ENCODE measurements around the gene ISOC1.
A peak's percentile ranks its signal among the peaks of the same experiment; 100 is the strongest.

The ISOC1 gene

GRCh38 chr5:129135633-129136032, 41.1 kb downstream of the ISOC1 start:
- DNase-seq (ENCODE audit: low spot score) (no peak), ATAC-seq (ENCODE audit: low read depth) (peak; percentile 48; the same call in 2 of the 3 replicates)
- Histone ChIP-seq H3K36me3 (ENCODE audit: low read depth) (no peaks in the 10 kb centered on the region), H3K4me3 (ENCODE audit: severe bottlenecking) (no peak overlapping the region), H3K4me1 (ENCODE audit: insufficient read depth, poor library complexity, severe bottlenecking) (no peaks in the 10 kb centered on the region), H3K27me3 (ENCODE audit: insufficient read depth, poor library complexity, severe bottlenecking) (no peaks in the 10 kb centered on the region), H3K27ac (ENCODE audit: poor library complexity, severe bottlenecking) (no peak overlapping the region), H3K9me3 (ENCODE audit: severe bottlenecking) (no peaks in the 10 kb centered on the region)
- peak; percentile 36 for TF ChIP-seq CTCF (IDR thresholded peaks at IDR 0.05; ENCODE audit: poor library complexity, severe bottlenecking)

GRCh38 chr5:129137637-129138036, 43.1 kb downstream of the ISOC1 start:
- TF ChIP-seq CTCF (IDR thresholded peaks at IDR 0.05; ENCODE audit: poor library complexity, severe bottlenecking): no peak
- ATAC-seq (ENCODE audit: low read depth): no peak
- no peak for DNase-seq (ENCODE audit: low spot score)
- Histone ChIP-seq H3K9me3 (ENCODE audit: severe bottlenecking) (no peaks in the 10 kb centered on the region), H3K4me1 (ENCODE audit: insufficient read depth, poor library complexity, severe bottlenecking) (no peaks in the 10 kb centered on the region), H3K4me3 (ENCODE audit: severe bottlenecking) (no peak overlapping the region), H3K36me3 (ENCODE audit: low read depth) (no peaks in the 10 kb centered on the region), H3K27ac (ENCODE audit: poor library complexity, severe bottlenecking) (no peak overlapping the region), H3K27me3 (ENCODE audit: insufficient read depth, poor library complexity, severe bottlenecking) (no peaks in the 10 kb centered on the region)

GRCh38 chr5:129141078-129141477, 46.5 kb downstream of the ISOC1 start:
- Histone ChIP-seq H3K27ac (ENCODE audit: poor library complexity, severe bottlenecking) (no peak overlapping the region), H3K27me3 (ENCODE audit: insufficient read depth, poor library complexity, severe bottlenecking) (no peaks in the 10 kb centered on the region), H3K36me3 (ENCODE audit: low read depth) (no peaks in the 10 kb centered on the region), H3K9me3 (ENCODE audit: severe bottlenecking) (no peaks in the 10 kb centered on the region), H3K4me1 (ENCODE audit: insufficient read depth, poor library complexity, severe bottlenecking) (no peaks in the 10 kb centered on the region), H3K4me3 (ENCODE audit: severe bottlenecking) (no peak overlapping the region)
- no peak for TF ChIP-seq CTCF (IDR thresholded peaks at IDR 0.05; ENCODE audit: poor library complexity, severe bottlenecking)
- no peak for DNase-seq (ENCODE audit: low spot score)
- no peak for ATAC-seq (ENCODE audit: low read depth)

- Histone ChIP-seq H3K4me1 (ENCODE audit: insufficient read depth, poor library complexity, severe bottlenecking) (no peaks in the 10 kb centered on the region), H3K36me3 (ENCODE audit: low read depth) (no peaks in the 10 kb centered on the region), H3K4me3 (ENCODE audit: severe bottlenecking) (no peak overlapping the region), H3K9me3 (ENCODE audit: severe bottlenecking) (no peaks in the 10 kb centered on the region), H3K27me3 (ENCODE audit: insufficient read depth, poor library complexity, severe bottlenecking) (no peaks in the 10 kb centered on the region), H3K27ac (ENCODE audit: poor library complexity, severe bottlenecking) (no peak overlapping the region)
- DNase-seq (ENCODE audit: low spot score) (no peak), ATAC-seq (ENCODE audit: low read depth) (no peak)
- TF ChIP-seq CTCF (IDR thresholded peaks at IDR 0.05; ENCODE audit: poor library complexity, severe bottlenecking): no peak
Measured at GRCh38 chr5:129141696-129142095, 47.1 kb downstream of the ISOC1 start.

GRCh38 chr5:129155876-129156275, 61.3 kb downstream of the ISOC1 start:
- no peak for ATAC-seq (ENCODE audit: low read depth)
- Histone ChIP-seq H3K9me3 (ENCODE audit: severe bottlenecking) (no peaks in the 10 kb centered on the region), H3K36me3 (ENCODE audit: low read depth) (no peaks in the 10 kb centered on the region), H3K4me3 (ENCODE audit: severe bottlenecking) (no peak overlapping the region), H3K27me3 (ENCODE audit: insufficient read depth, poor library complexity, severe bottlenecking) (no peaks in the 10 kb centered on the region), H3K27ac (ENCODE audit: poor library complexity, severe bottlenecking) (no peak overlapping the region), H3K4me1 (ENCODE audit: insufficient read depth, poor library complexity, severe bottlenecking) (no peaks in the 10 kb centered on the region)
- DNase-seq (ENCODE audit: low spot score): no peak
- no peak for TF ChIP-seq CTCF (IDR thresholded peaks at IDR 0.05; ENCODE audit: poor library complexity, severe bottlenecking)
